DND-41 (cell line): Measurements from ENCODE around the gene ANKRD61.

Experiments
- ATAC-seq: fragments of 200-7000 bp; cut with Tn5 transposase; 3 replicates; pipeline ENCODE4 v1.9.1; 2021; ENCODE audit warnings: low read depth; ENCODE audit not compliant: insufficient read depth
- DNase-seq: peaks from one replicate; pipeline ENCODE4 v3.0.0-alpha.2; 2020
- H2AFZ ChIP-seq: 2 replicates; pipeline ENCODE4 v1.6.0; 2012; ENCODE audit warnings: low read depth, low read length
- H3K27ac ChIP-seq: 2 replicates; pipeline ENCODE4 v1.5.1; 2012; ENCODE audit warnings: low read length, inconsistent platforms
- H3K27me3 ChIP-seq: fragments of 200-600 bp; sonication (generic); 2 replicates; pipeline ENCODE4 v1.6.0; 2012; ENCODE audit warnings: low read length, mild to moderate bottlenecking, inconsistent platforms; ENCODE audit not compliant: insufficient read depth, poor library complexity
- H3K36me3 ChIP-seq: 2 replicates; pipeline ENCODE4 v1.5.1; 2012; ENCODE audit warnings: low read length, inconsistent platforms; ENCODE audit not compliant: insufficient read depth
- H3K4me1 ChIP-seq: 2 replicates; pipeline ENCODE4 v1.5.1; 2012; ENCODE audit warnings: mild to moderate bottlenecking, low read length; ENCODE audit not compliant: insufficient read depth
- H3K4me2 ChIP-seq: 2 replicates; pipeline ENCODE4 v1.6.0; 2012; ENCODE audit warnings: mild to moderate bottlenecking, moderate library complexity, low read length, inconsistent platforms; ENCODE audit not compliant: insufficient read depth
- H3K4me3 ChIP-seq, 2 experiments: fragments of 200-600 bp in 1 of 2; shearing (Covaris generic) in 1 of 2; 2 replicates each; pipeline ENCODE4 v1.5.1; 2012 to 2016; ENCODE audit warnings: inconsistent platforms in 2 of 2, low read length in 2 of 2, mild to moderate bottlenecking in 2 of 2, low read depth in 1 of 2, moderate library complexity in 1 of 2
- H3K79me2 ChIP-seq: 2 replicates; pipeline ENCODE4 v1.6.0; 2012; ENCODE audit warnings: low read length, inconsistent platforms; ENCODE audit not compliant: insufficient read depth
- H3K9ac ChIP-seq: 2 replicates; pipeline ENCODE4 v1.6.0; 2012; ENCODE audit warnings: low read depth, mild to moderate bottlenecking, inconsistent platforms, low read length, moderate library complexity
- H3K9me3 ChIP-seq: 2 replicates; pipeline ENCODE4 v1.5.1; 2012; ENCODE audit warnings: low read length, moderate library complexity, mild to moderate bottlenecking, inconsistent platforms; ENCODE audit not compliant: insufficient read depth, severe bottlenecking
- H4K20me1 ChIP-seq: 2 replicates; pipeline ENCODE4 v1.6.0; 2012; ENCODE audit warnings: low read length; ENCODE audit not compliant: insufficient read depth
- EZH2 ChIP-seq: IDR thresholded peaks from 3 replicates; pipeline ENCODE4 v1.6.1; 2012; ENCODE audit warnings: borderline replicate concordance, low read depth, mild to moderate bottlenecking, moderate library complexity, low read length, inconsistent platforms; ENCODE audit not compliant: severe bottlenecking
- TF ChIP-seq, protein P1 (sequence below): IDR thresholded peaks from 2 replicates; pipeline ENCODE4 v1.5.1; 2012; ENCODE audit warnings: borderline replicate concordance, low read length, moderate library complexity, mild to moderate bottlenecking; ENCODE audit not compliant: poor library complexity, severe bottlenecking; ENCODE audit errors: extremely low read depth

The ANKRD61 gene

DNA sequence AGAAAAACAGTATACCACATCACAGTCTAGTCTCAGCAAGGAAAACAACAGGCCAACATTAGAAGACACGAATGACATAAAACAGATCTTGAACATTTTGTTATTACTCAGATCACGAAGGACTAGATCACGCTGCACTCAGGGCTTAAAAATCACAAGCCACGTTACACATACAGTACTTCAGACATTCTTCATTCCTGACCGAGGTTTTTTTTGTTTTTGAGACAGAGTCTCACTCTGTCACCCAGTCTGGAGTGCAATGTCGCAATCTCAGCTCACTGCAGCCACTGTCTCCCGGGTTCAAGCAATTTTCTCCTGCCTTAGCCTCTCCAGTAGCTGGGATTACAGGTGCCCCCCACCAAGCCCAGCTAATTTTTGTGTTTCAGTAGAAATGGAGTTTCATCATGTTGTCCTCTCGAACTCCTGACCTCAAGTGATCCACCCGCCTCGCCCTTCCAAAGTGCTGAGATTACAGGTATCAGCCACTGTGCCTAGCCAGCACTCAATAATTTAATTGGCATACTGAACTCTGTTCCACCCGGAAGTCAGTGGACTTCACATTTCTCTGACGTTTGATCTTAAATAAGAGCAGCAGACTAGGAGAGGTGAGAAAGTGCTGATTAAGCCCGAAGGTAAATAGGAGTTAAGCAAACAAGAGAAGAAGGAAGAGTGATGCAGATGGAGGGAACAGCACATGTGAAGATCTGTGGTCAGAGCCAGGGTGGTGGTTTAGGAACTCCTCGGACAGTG, 18.6 kb upstream of the ANKRD61 start:
- H3K9me3 ChIP-seq: no peaks in the 10 kb centered on the region
- H3K4me2 ChIP-seq: no peak overlapping the region
- H3K79me2 ChIP-seq: peaks cover 59% of the 10 kb centered on the region
- no peaks in the 10 kb centered on the region for H3K27me3 ChIP-seq
- no peak overlapping the region for H3K27ac ChIP-seq
- H3K4me3 ChIP-seq: no peak overlapping the region
- TF ChIP-seq, protein P1, sequence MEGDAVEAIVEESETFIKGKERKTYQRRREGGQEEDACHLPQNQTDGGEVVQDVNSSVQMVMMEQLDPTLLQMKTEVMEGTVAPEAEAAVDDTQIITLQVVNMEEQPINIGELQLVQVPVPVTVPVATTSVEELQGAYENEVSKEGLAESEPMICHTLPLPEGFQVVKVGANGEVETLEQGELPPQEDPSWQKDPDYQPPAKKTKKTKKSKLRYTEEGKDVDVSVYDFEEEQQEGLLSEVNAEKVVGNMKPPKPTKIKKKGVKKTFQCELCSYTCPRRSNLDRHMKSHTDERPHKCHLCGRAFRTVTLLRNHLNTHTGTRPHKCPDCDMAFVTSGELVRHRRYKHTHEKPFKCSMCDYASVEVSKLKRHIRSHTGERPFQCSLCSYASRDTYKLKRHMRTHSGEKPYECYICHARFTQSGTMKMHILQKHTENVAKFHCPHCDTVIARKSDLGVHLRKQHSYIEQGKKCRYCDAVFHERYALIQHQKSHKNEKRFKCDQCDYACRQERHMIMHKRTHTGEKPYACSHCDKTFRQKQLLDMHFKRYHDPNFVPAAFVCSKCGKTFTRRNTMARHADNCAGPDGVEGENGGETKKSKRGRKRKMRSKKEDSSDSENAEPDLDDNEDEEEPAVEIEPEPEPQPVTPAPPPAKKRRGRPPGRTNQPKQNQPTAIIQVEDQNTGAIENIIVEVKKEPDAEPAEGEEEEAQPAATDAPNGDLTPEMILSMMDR: no peak
- no peak for TF ChIP-seq EZH2
- H3K36me3 ChIP-seq: peaks cover 56% of the 10 kb centered on the region
- H4K20me1 ChIP-seq: peaks cover 3% of the 10 kb centered on the region; the same call in 1 of the 2 replicates
- ATAC-seq (no peak), DNase-seq (no peak)
- H3K4me1 ChIP-seq: peaks cover 52% of the 10 kb centered on the region
- H3K9ac ChIP-seq: no peak overlapping the region
- H2AFZ ChIP-seq: no peak overlapping the region

DNA sequence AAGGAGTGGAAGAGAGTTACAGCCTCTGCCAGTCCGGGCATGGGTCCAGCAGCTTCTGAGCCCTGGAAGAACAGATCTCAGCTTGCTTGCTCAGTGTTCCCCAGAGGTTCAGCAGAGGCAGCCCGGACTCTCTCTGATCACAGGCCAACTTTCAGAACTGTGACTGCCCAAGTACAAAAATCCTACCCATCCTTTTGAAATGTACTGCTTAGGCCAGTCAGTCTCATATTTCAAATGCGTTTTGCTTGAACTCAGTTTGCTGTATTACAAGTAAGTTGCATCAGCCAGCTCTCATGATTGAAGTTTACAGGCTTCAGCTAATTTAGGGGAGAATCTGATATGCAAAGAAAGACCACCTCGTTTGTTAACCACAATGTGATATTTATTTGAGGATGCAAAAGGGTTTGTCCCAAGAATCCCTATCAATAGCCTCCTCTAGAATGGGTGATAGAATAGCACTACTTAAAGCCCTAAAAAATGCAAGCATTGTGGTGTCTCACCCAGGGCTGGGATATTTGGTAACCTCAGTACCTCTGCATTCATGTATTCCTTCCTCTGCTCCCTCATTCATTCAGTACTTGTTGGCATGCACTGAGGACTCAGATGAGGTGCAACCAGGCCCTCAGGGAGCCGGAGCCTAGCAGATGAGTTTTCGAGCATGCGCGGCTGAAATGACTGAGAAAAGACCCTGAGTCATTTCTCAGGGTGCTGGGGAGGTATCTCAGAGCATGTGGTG, 15.1 kb upstream of the ANKRD61 start:
- Histone ChIP-seq H3K9ac (peak overlapping the region; percentile 32; the same call in 1 of the 2 replicates), H3K27ac (peak overlapping the region; percentile 76), H3K9me3 (no peaks in the 10 kb centered on the region), H3K79me2 (peaks cover 27% of the 10 kb centered on the region), H3K4me3 (no peak overlapping the region), H3K36me3 (peaks cover 85% of the 10 kb centered on the region), H3K4me2 (no peak overlapping the region), H3K27me3 (no peaks in the 10 kb centered on the region), H4K20me1 (peaks cover 3% of the 10 kb centered on the region; the same call in 1 of the 2 replicates), H2AFZ (no peak overlapping the region), H3K4me1 (peaks cover 30% of the 10 kb centered on the region)
- ATAC-seq (peak; percentile 57), DNase-seq (no peak)
- TF ChIP-seq, protein P1: no peak
- no peak for TF ChIP-seq EZH2

DNA sequence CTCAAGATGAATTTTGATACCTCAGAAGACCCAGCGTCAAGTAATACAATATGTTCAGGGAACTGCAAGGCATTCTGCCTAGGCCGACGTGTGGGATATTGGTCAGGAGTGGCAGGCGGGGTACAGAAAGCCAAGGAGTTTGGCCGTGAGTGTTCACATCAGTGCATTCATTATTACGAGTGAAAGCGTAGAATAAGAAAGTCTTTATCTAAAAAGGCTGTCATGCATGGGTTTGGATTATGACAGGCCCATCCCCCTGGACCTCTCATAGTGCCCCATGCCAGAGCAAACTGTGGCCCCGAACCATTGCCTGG, 14.6 kb upstream of the ANKRD61 start:
- Histone ChIP-seq H3K27ac (peak overlapping the region; percentile 61; the same call in 1 of the 2 replicates), H2AFZ (no peak overlapping the region), H3K4me1 (peaks cover 25% of the 10 kb centered on the region), H3K9me3 (no peaks in the 10 kb centered on the region), H3K9ac (peak overlapping the region; percentile 4; the same call in 1 of the 2 replicates), H3K4me3 (no peak overlapping the region), H3K4me2 (no peak overlapping the region), H3K36me3 (peaks cover 85% of the 10 kb centered on the region), H4K20me1 (peaks cover under 1% of the 10 kb centered on the region; the same call in 1 of the 2 replicates), H3K27me3 (no peaks in the 10 kb centered on the region), H3K79me2 (peaks cover 21% of the 10 kb centered on the region)
- TF ChIP-seq EZH2: no peak
- ATAC-seq: no peak
- DNase-seq: no peak
